HepG2 (cell line): ENCODE data around the gene CSNK1D. TPM values are rescaled to one million over a fixed set of nuclear protein-coding genes. Genes with fewer than 3 reads are reported as not detected.
A peak's percentile ranks its signal among the peaks of the same experiment; 100 is the strongest.

ENCODE experiments used
- FIP1L1 ChIP-seq: fragments of 200-400 bp; formaldehyde crosslinking; IDR thresholded peaks from 2 replicates; pipeline ENCODE4 v1.6.1; 2018; ENCODE audit warnings: low read depth, mild to moderate bottlenecking, low read length, moderate library complexity, borderline replicate concordance; ENCODE audit not compliant: insufficient read depth
- JARID2 ChIP-seq: sonication (generic); formaldehyde crosslinking; IDR thresholded peaks from 2 replicates; pipeline ENCODE4 v1.8.1; 2023; ENCODE audit warnings: missing genetic modification reagents, inconsistent platforms; ENCODE audit not compliant: insufficient replicate concordance
- NFKBIZ ChIP-seq: IDR thresholded peaks from 2 replicates; pipeline ENCODE4 v1.6.1; 2018; ENCODE audit warnings: missing genetic modification reagents, missing compliant biosample characterization
- ZNF224 ChIP-seq: sonication (generic); formaldehyde crosslinking; IDR thresholded peaks from 2 replicates; pipeline ENCODE4 v1.5.0; 2020; ENCODE audit warnings: mild to moderate bottlenecking, missing genetic modification reagents
- ZNF263 ChIP-seq: sonication (generic); formaldehyde crosslinking; IDR thresholded peaks from 2 replicates; pipeline ENCODE4 v1.4.0; 2020; ENCODE audit warnings: missing genetic modification reagents
- ZNF296 ChIP-seq: sonication (generic); formaldehyde crosslinking; conservative IDR thresholded peaks from 2 replicates; pipeline ENCODE4 v1.5.0; 2020; ENCODE audit warnings: mild to moderate bottlenecking, missing genetic modification reagents
- ZNF331 ChIP-seq: sonication (generic); formaldehyde crosslinking; IDR thresholded peaks from 2 replicates; pipeline ENCODE4 v1.4.0; 2020; ENCODE audit warnings: missing genetic modification reagents
- ZNF441 ChIP-seq: sonication (generic); formaldehyde crosslinking; IDR thresholded peaks from 2 replicates; pipeline ENCODE4 v1.7.0; 2021; ENCODE audit warnings: missing genetic modification reagents, borderline replicate concordance
- ZNF546 ChIP-seq: sonication (generic); formaldehyde crosslinking; conservative IDR thresholded peaks from 2 replicates; pipeline ENCODE4 v1.8.1; 2023; ENCODE audit warnings: mild to moderate bottlenecking, missing genetic modification reagents
- polyA plus RNA-seq, 8 experiments: library from polyadenylated mRNA; depleted of rRNA in 3 of 8; stranded (reverse) in 7 of 8; unstranded in 1 of 8; fragments of >200 nt; fragmentation: Illumina TruSeq in 4 of 8; extraction: Trizol in 4 of 8; gene quantifications; 2 replicates each; pipeline versions ENCODE4 v1.2.1 to v1.2.3, GENCODE V29; 2011 to 2016; ENCODE audit warnings: low read depth in 4 of 8, missing spikeins in 1 of 8, mixed read lengths in 1 of 8; ENCODE audit not compliant: insufficient read depth in 1 of 8
- total RNA-seq, 5 experiments: library from RNA; depleted of rRNA; stranded (reverse); fragments of >200 nt; fragmentation: Illumina TruSeq; extraction: Trizol; gene quantifications; 2 replicates each; pipeline ENCODE4 v1.2.3, GENCODE V29; 2016; ENCODE audit warnings: low read depth in 1 of 5
- TF ChIP-seq, protein P1 (sequence below): sonication (generic); formaldehyde crosslinking; IDR thresholded peaks from 2 replicates; pipeline ENCODE4 v1.4.0; 2020; ENCODE audit warnings: missing genetic modification reagents, borderline replicate concordance
- TF ChIP-seq, protein P2 (sequence below): sonication (generic); formaldehyde crosslinking; IDR thresholded peaks from 2 replicates; pipeline ENCODE4; 2020; ENCODE audit warnings: missing genetic modification reagents, mild to moderate bottlenecking, borderline replicate concordance
- TF ChIP-seq, protein P3 (sequence below): IDR thresholded peaks from 2 replicates; pipeline ENCODE4 v1.6.1; 2016; ENCODE audit warnings: low read depth
- TF ChIP-seq, protein P4 (sequence below): IDR thresholded peaks from 2 replicates; pipeline ENCODE4 v1.6.1; 2016; ENCODE audit warnings: missing genetic modification reagents, missing compliant biosample characterization
- TF ChIP-seq, protein P5 (sequence below): sonication (generic); formaldehyde crosslinking; IDR thresholded peaks from 2 replicates; pipeline ENCODE4 v1.8.0; 2022; ENCODE audit warnings: mild to moderate bottlenecking, missing genetic modification reagents, moderate library complexity
- TF ChIP-seq, protein P6 (sequence below): sonication (generic); formaldehyde crosslinking; IDR thresholded peaks from 2 replicates; pipeline ENCODE4 v1.4.0; 2020; ENCODE audit warnings: mild to moderate bottlenecking, missing genetic modification reagents, borderline replicate concordance

The CSNK1D gene
- total and polyA plus RNA-seq, 2 of the 13 experiments (the other 11 are each of a cell fraction or from before 2014, with no cell fraction given) = 31.5 to 128 TPM

DNA sequence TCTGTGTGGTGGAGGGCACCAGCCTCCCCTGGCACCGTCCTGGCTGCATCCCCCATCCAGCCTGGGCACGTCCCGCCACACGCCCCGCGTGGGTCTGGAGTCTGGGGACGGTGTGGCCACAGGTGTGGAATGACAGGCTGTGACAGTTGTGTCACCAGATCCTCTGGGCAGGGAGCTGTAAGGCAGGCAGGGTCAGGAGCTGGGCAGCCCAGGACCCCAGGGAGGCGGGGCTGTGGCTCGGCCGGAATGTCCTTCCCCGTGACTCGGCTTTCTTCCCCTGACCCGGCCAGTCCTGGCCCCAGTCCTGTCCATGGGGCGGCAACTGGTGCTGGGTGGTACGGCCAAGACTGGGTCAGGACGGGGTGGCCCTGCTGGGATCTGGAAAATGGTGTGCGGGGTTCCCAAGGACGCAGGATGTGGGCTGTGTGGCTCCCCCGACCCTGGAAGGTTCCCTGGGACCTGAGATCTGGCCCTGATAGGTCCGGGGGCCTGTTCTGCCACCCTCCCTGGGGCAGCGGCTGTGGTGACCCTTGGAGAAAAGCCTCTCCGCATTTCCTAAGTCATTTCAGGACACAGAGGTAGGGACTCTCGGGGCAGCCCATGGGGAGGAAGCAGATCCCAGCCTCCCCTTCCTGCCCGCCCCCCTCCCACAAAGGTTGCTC, 48.0 kb downstream of the CSNK1D start (continued):
- TF ChIP-seq, protein P1, sequence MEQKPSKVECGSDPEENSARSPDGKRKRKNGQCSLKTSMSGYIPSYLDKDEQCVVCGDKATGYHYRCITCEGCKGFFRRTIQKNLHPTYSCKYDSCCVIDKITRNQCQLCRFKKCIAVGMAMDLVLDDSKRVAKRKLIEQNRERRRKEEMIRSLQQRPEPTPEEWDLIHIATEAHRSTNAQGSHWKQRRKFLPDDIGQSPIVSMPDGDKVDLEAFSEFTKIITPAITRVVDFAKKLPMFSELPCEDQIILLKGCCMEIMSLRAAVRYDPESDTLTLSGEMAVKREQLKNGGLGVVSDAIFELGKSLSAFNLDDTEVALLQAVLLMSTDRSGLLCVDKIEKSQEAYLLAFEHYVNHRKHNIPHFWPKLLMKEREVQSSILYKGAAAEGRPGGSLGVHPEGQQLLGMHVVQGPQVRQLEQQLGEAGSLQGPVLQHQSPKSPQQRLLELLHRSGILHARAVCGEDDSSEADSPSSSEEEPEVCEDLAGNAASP = peak; percentile 60
- TF ChIP-seq ZNF441 (peak; percentile 42; the same call in 1 of the 2 replicates), ZNF263 (peak; percentile 70), FIP1L1 (no peak), ZNF224 (CRISPR knock-in tag) (0 out of 2 replicates have a peak, but pooled peaks have one; percentile 76), ZNF331 (CRISPR knock-in tag) (peak; percentile 34; the same call in 1 of the 2 replicates), ZNF546 (CRISPR knock-in tag) (no peak), ZNF296 (CRISPR knock-in tag) (peak; percentile 92), NFKBIZ (CRISPR knock-in tag) (no peak; the same call in 1 of the 2 replicates), JARID2 (CRISPR knock-in tag) (no peak)
- TF ChIP-seq, protein P2, sequence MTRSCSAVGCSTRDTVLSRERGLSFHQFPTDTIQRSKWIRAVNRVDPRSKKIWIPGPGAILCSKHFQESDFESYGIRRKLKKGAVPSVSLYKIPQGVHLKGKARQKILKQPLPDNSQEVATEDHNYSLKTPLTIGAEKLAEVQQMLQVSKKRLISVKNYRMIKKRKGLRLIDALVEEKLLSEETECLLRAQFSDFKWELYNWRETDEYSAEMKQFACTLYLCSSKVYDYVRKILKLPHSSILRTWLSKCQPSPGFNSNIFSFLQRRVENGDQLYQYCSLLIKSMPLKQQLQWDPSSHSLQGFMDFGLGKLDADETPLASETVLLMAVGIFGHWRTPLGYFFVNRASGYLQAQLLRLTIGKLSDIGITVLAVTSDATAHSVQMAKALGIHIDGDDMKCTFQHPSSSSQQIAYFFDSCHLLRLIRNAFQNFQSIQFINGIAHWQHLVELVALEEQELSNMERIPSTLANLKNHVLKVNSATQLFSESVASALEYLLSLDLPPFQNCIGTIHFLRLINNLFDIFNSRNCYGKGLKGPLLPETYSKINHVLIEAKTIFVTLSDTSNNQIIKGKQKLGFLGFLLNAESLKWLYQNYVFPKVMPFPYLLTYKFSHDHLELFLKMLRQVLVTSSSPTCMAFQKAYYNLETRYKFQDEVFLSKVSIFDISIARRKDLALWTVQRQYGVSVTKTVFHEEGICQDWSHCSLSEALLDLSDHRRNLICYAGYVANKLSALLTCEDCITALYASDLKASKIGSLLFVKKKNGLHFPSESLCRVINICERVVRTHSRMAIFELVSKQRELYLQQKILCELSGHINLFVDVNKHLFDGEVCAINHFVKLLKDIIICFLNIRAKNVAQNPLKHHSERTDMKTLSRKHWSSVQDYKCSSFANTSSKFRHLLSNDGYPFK (CRISPR knock-in tag) = 0 out of 2 replicates have a peak, but pooled peaks have one; percentile 14
- TF ChIP-seq, protein P3, sequence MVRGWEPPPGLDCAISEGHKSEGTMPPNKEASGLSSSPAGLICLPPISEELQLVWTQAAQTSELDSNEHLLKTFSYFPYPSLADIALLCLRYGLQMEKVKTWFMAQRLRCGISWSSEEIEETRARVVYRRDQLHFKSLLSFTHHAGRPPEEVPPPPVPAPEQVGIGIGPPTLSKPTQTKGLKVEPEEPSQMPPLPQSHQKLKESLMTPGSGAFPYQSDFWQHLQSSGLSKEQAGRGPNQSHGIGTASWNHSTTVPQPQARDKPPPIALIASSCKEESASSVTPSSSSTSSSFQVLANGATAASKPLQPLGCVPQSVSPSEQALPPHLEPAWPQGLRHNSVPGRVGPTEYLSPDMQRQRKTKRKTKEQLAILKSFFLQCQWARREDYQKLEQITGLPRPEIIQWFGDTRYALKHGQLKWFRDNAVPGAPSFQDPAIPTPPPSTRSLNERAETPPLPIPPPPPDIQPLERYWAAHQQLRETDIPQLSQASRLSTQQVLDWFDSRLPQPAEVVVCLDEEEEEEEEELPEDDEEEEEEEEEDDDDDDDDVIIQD (CRISPR knock-in tag) = 0 out of 2 replicates have a peak, but pooled peaks have one; percentile 42
- TF ChIP-seq, protein P4, sequence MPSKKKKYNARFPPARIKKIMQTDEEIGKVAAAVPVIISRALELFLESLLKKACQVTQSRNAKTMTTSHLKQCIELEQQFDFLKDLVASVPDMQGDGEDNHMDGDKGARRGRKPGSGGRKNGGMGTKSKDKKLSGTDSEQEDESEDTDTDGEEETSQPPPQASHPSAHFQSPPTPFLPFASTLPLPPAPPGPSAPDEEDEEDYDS (CRISPR knock-in tag) = 0 out of 2 replicates have a peak, but pooled peaks have one; percentile 52
- TF ChIP-seq, protein P5, sequence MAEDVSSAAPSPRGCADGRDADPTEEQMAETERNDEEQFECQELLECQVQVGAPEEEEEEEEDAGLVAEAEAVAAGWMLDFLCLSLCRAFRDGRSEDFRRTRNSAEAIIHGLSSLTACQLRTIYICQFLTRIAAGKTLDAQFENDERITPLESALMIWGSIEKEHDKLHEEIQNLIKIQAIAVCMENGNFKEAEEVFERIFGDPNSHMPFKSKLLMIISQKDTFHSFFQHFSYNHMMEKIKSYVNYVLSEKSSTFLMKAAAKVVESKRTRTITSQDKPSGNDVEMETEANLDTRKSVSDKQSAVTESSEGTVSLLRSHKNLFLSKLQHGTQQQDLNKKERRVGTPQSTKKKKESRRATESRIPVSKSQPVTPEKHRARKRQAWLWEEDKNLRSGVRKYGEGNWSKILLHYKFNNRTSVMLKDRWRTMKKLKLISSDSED (CRISPR knock-in tag) = no peak
- TF ChIP-seq, protein P6, sequence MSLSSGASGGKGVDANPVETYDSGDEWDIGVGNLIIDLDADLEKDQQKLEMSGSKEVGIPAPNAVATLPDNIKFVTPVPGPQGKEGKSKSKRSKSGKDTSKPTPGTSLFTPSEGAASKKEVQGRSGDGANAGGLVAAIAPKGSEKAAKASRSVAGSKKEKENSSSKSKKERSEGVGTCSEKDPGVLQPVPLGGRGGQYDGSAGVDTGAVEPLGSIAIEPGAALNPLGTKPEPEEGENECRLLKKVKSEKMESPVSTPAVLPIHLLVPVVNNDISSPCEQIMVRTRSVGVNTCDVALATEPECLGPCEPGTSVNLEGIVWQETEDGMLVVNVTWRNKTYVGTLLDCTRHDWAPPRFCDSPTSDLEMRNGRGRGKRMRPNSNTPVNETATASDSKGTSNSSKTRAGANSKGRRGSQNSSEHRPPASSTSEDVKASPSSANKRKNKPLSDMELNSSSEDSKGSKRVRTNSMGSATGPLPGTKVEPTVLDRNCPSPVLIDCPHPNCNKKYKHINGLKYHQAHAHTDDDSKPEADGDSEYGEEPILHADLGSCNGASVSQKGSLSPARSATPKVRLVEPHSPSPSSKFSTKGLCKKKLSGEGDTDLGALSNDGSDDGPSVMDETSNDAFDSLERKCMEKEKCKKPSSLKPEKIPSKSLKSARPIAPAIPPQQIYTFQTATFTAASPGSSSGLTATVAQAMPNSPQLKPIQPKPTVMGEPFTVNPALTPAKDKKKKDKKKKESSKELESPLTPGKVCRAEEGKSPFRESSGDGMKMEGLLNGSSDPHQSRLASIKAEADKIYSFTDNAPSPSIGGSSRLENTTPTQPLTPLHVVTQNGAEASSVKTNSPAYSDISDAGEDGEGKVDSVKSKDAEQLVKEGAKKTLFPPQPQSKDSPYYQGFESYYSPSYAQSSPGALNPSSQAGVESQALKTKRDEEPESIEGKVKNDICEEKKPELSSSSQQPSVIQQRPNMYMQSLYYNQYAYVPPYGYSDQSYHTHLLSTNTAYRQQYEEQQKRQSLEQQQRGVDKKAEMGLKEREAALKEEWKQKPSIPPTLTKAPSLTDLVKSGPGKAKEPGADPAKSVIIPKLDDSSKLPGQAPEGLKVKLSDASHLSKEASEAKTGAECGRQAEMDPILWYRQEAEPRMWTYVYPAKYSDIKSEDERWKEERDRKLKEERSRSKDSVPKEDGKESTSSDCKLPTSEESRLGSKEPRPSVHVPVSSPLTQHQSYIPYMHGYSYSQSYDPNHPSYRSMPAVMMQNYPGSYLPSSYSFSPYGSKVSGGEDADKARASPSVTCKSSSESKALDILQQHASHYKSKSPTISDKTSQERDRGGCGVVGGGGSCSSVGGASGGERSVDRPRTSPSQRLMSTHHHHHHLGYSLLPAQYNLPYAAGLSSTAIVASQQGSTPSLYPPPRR (CRISPR knock-in tag) = no peak
